HG03097 (cell line): Measurements from ENCODE around the gene SDHAF3.
"Not testable (repeated sequence)": the region's sequence is repeated elsewhere in the genome, so short reads cannot be mapped to it uniquely, and the experiment has no call there.

Source experiments
- ATAC-seq: cut with Tn5 transposase; IDR thresholded peaks from one replicate; pipeline ENCODE4 v1.9.1; 2021; ENCODE audit not compliant: unreplicated experiment, low FRiP score

Gene SDHAF3

DNA sequence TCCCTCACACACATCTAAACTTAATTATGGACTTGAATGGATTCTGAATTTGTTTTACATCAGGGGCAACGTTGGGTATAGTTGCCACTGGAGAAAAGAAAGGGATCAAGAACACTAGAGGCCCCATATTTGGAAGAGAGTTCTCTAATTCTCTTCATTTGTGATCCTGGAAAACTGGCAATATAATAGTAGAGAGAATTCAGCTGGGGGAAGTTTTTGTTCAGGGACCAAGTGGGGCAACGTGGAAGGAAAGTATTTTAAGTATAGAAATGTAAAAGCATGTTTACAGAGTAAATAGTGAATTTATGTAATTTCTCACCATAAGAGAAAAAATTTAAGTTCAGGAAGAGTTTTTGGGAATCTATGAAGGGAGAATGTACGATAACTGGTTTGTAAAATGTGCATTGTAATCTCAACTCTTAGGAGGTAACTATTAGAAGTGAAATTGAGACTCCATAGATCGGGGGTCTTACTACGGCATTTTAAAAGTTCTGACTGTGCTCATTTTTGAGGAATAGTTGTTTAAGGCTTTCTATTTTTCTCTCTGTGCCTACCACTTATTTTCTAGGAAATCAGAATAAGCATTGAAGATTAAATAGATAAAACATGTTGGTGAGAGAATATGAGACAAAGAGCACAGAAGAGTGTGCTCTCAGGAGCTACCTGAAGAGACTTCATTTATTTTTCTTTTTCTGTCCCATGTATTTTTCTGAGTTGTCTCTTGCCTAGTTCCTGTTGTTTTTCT, 3.4 kb downstream of the SDHAF3 start:
- no peak for ATAC-seq

DNA sequence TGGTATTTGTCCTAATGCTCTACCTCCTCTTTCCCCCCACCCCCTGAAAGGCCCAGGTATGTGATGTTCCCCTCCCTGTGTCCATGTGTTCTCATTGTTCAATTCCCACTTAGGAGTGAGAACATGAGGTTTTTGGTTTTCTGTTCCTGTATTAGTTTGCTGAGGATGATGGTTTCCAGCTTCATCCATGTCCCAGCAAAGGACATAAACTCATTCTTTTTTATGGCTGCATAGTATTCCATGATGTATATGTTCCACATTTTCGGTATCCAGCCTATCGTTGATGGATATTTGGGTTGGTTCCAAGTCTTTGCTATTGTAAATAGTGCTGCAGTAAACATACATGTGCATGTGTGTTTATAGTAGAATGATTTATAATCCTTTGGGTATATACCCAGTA, 5.6 kb downstream of the SDHAF3 start:
- not testable (repeated sequence) for ATAC-seq

- ATAC-seq, result no peak
Measured at GRCh38 chr7:97126483-97127171, 9.1 kb downstream of the SDHAF3 start.

DNA sequence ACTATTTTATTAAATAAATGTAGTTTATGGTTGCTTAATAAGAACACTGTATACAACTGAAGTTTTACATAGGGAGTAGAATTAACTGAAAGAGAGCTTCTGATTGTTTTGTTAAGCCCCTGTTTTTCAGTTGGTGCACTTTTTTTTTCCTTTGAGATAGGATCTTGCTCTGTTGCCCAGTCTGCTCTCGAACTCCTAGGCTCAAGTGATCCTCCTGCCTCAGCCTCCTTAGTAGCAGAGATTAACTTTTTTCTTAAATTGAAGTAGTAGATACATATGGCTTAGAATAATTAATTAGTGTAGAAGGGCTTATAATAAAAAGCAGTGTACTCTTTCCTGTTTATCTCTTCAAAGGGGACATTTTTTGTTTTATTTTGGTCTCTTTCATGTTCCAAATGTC, 11.2 kb downstream of the SDHAF3 start:
- ATAC-seq, result no peak

DNA sequence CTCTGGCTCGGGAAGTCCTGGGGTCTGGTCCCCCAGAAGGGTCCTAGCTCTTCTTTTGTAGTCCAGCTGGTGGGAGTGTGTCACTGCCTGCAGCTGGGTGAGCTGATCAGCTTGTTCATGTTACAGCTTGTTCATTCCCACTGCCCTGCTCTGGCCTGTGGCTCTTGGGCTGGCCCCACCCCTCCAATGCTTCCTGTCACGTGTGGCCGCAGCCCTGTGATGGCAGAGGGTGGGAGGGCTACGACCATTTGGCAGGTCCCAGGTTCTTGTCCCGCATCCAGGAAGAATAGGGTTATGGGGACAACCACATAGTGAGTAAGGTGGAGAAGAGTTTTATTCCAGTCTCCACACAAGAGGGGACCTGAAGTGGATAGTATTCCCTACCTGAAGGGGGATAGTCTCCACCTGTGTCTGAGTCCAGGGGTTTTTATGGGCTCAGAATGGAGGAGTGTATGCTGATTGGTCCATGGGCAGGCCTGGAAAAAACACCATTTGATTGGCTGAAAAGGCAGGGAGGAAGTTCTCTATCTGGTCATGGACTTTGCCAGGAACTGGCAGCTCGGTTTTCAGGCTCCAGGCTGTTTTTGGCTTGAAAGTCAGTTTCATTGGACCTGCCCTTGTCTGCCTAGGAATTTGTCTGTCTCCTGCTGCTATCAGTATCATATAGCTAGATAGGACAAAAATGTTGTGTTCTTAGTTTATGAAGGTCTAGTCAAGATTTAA, 13.1 kb downstream of the SDHAF3 start:
- no peak for ATAC-seq

GRCh38 chr7:97133159-97133558, 15.7 kb downstream of the SDHAF3 start:
- ATAC-seq, result no peak

DNA sequence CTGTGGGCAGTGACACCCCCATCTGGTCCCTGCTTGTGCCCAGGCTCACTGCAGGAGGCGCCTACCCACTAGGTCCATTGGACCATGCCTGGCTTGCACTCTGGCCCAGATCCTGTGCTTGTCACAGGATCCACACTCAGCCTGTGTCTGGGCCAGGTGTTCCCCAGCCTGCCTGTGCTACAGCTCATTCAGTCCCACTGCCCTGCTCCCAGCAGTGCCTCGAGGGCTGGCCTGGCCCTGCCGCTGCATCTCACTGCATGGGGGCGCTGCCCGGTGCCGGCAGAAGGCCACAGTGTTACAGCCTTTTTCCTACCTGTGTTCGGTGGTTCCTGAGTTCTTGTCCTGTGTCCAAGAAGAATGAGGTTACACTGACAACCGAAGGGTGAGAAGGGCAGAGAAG, 21.3 kb downstream of the SDHAF3 start:
- ATAC-seq, result no peak

DNA sequence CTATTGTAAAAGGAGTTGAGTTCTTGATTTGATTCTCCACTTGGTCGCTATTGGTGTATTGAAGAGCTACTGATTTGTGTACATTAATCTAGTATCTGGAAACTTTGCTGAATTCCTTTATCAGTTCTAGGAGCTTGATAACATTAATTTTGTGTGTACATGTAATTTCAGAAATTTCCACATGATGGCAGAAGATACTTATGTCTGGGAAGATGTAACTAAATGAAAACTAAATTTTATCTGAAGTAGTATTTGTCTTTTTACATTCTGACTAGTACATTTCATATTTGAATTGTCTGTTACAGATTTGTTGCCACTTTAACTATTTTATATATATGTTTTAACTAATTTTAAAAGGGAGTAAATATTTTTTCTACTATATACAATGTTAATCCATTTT, 27.6 kb downstream of the SDHAF3 start:
- ATAC-seq, result no peak

GRCh38 chr7:97149843-97150242, 32.3 kb downstream of the SDHAF3 start:
- ATAC-seq, result no peak

- no peak for ATAC-seq
Measured at GRCh38 chr7:97155897-97156418, 38.5 kb downstream of the SDHAF3 start.

- not testable (repeated sequence) for ATAC-seq
Measured at GRCh38 chr7:97159984-97160383, 42.5 kb downstream of the SDHAF3 start.

DNA sequence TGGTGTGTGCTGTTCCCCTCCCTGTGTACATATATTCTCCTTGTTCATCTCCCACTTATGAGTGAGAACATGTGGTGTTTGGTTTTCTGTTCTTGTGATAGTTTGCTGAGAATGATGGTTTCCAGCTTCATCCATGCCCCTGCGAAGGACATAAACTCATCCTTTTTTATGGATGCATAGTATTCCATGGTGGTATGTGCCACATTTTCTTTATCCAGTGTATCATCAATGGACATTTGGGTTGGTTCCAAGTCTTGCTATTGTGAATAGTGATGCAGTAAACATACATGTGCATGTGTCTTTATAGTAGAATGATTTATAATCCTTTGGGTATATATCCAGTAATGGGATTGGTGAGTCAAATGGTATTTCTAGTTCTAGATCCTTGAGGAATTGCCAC, 44.1 kb downstream of the SDHAF3 start:
- not testable (repeated sequence) for ATAC-seq

- ATAC-seq, result no peak
Measured at GRCh38 chr7:97166308-97166707, 48.8 kb downstream of the SDHAF3 start.

- no peak for ATAC-seq
Measured at GRCh38 chr7:97167176-97167575, 49.7 kb downstream of the SDHAF3 start.

GRCh38 chr7:97167749-97168148, 50.3 kb downstream of the SDHAF3 start:
- no peak for ATAC-seq

GRCh38 chr7:97174303-97174702, 56.8 kb downstream of the SDHAF3 start:
- no peak for ATAC-seq

DNA sequence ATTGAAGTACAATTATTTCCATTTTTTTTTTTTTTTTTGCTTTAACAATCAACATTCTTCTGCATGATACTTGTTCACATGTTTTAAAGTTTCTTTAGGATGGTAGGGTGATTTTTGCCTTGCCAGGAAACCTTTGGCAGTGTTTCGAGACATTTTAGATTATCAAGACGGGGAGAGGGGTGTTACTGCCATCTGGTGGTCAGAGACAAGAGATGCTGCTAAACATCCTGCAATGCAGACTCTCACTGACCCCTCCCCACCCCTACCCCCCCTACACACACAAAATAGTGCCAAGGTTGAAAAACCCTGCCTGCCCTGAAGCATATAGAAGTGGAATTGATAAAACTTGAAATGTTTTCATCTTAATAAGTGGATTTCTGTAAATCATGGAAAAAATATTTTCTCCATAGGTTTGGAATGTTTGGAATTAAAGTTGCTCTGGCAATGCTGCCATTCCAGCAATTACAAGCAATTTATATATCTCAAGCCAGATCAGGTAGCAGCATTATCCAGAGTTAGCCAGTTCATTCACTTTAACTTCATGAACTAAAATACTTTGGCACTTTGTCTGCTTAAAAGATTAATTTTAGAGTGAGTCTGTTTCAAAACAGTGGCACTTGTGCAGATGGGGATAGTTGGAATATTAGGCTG, 62.1 kb downstream of the SDHAF3 start:
- no peak for ATAC-seq

- no peak for ATAC-seq
Measured at GRCh38 chr7:97187067-97187466, 69.6 kb downstream of the SDHAF3 start.

DNA sequence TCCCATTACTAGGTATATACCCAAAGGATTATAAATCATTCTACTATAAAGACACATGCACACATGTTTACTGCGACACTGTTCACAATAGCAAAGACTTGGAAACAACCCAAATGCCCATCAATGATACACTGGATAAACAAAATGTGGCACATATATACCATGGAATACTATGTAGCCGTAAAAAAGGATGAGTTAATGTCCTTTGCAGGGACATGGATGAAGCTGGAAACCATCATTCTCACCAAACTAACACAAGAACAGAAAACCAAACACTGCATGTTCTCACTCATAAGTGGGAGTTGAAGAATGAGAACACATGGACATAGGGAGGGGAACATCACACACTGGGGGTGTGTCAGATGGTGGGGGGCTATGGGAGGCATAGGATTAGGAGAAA, 78.7 kb downstream of the SDHAF3 start:
- ATAC-seq, result not testable (repeated sequence)

- no peak for ATAC-seq
Measured at GRCh38 chr7:97198596-97198995, 81.1 kb downstream of the SDHAF3 start.

- no peak for ATAC-seq
Measured at GRCh38 chr7:97200018-97200417, 82.5 kb downstream of the SDHAF3 start.
